A673 (cell line): ENCODE results near the gene OR1I1. TPM values are rescaled to one million over a fixed set of nuclear protein-coding genes. Genes with fewer than 3 reads are reported as not detected.

Source experiments
- BruUV-seq: library from RNA; stranded (reverse); fragments of 400-500 nt; replicated peaks from 2 replicates; lab custom pipeline; 2021; lab: Mats Ljungman, UMichigan
- CTCF ChIA-PET: fragments of 300-600 bp; sonication (Branson Sonifier 250); formaldehyde crosslinking; loops from one replicate; lab custom pipeline; 2022; ENCODE audit warnings: antibody characterized with exemption; lab: Charles Lee
- POLR2A ChIA-PET: fragments of 300-600 bp; sonication (Branson Sonifier 250); formaldehyde crosslinking; loops from one replicate; lab custom pipeline; 2022; ENCODE audit warnings: antibody characterized with exemption; ENCODE audit not compliant: low non-redundant PET; lab: Charles Lee
- DNase-seq: peaks from one replicate; pipeline ENCODE4 v3.0.0-alpha.2; 2015; ENCODE audit warnings: low spot score
- H3K27ac ChIP-seq: fragments of 200-600 bp; sonication (generic); 2 replicates; pipeline ENCODE4 v1.5.1; 2016; ENCODE audit warnings: mixed run types, low read depth, mild to moderate bottlenecking, mixed read lengths, antibody characterized with exemption, low read length; ENCODE audit not compliant: poor library complexity, severe bottlenecking
- H3K27me3 ChIP-seq: fragments of 200-600 bp; sonication (generic); replicated peaks from 2 replicates; pipeline ENCODE4 v1.6.1; 2017; ENCODE audit warnings: mixed run types, low read depth, mild to moderate bottlenecking, mixed read lengths, antibody characterized with exemption, low read length; ENCODE audit not compliant: insufficient read depth, poor library complexity
- H3K36me3 ChIP-seq: fragments of 200-600 bp; sonication (generic); 2 replicates; pipeline ENCODE4 v1.6.1; 2016; ENCODE audit warnings: mixed run types, mild to moderate bottlenecking, mixed read lengths, antibody characterized with exemption, low read length; ENCODE audit not compliant: insufficient read depth, poor library complexity, severe bottlenecking
- H3K4me1 ChIP-seq: fragments of 200-600 bp; sonication (generic); 2 replicates; pipeline ENCODE4 v1.6.1; 2017; ENCODE audit warnings: mixed run types, mild to moderate bottlenecking, mixed read lengths, antibody characterized with exemption, low read length; ENCODE audit not compliant: insufficient read depth, poor library complexity, severe bottlenecking
- H3K4me3 ChIP-seq: fragments of 200-600 bp; sonication (generic); 2 replicates; pipeline ENCODE4 v1.5.1; 2016; ENCODE audit warnings: low read depth, mixed run types, mild to moderate bottlenecking, mixed read lengths, low read length; ENCODE audit not compliant: poor library complexity, severe bottlenecking
- H3K9me3 ChIP-seq: fragments of 200-600 bp; sonication (generic); 2 replicates; pipeline ENCODE4 v1.6.1; 2016; ENCODE audit warnings: mixed run types, low read depth, mild to moderate bottlenecking, mixed read lengths, antibody characterized with exemption, low read length; ENCODE audit not compliant: poor library complexity, severe bottlenecking
- EZH2 ChIP-seq: fragments of 200-600 bp; sonication (generic); IDR thresholded peaks from 2 replicates; pipeline ENCODE4 v1.6.1; 2017; ENCODE audit warnings: borderline replicate concordance, low read depth, mild to moderate bottlenecking, mixed read lengths, antibody characterized with exemption, low read length; ENCODE audit not compliant: poor library complexity, severe bottlenecking
- intact Hi-C: fragments of 100-400 bp; cut with micrococcal nuclease; formaldehyde crosslinking; loops from one replicate; pipeline ENCODE4 v1.10.0; 2022; ENCODE audit not compliant: unreplicated experiment
- total RNA-seq: library from RNA; stranded (reverse); gene quantifications from 2 replicates; pipeline ENCODE4 v1.2.3, GENCODE V29; 2021
- TF ChIP-seq, protein P1 (sequence below): fragments of 300-800, 200-600 bp; sonication (generic); conservative IDR thresholded peaks from 2 replicates; pipeline ENCODE4 v1.5.1; 2017; ENCODE audit warnings: low read depth, mild to moderate bottlenecking, antibody characterized with exemption, low read length, moderate library complexity, mixed read lengths

OR1I1 gene
- total RNA-seq, 1 experiment from 2014 or later, result not detected

DNA sequence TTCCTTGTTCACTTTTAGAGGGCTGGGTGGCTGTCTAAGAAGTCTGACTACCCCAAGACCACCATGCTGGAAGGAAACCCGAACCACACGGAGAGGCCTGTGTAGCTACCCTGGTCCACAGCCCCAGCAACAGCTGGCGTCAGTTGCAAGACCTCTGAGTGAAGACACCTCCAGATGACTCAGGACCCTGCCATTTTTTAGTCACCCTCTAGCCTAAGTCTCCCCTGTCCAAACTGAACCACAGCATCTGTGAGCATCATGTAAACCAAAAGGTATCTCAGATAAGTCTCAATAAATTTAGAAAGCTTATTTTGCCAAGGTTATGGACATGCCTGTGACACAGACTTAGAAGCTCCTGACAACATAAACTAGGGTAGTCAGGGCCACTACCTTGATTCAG lies 23.0 kb downstream of the OR1I1 start:
- ChIA-PET CTCF (interaction anchor here (0.7 kb wide), 1 partner anchor 22 kb away, joined by 3 read pairs; no protein-coding TSS in a partner anchor), POLR2A (no interaction called here)
- no peak overlapping the region for H3K4me3 ChIP-seq
- H3K4me1 ChIP-seq, result peaks cover 8% of the 10 kb centered on the region
- no peaks in the 10 kb centered on the region for H3K27me3 ChIP-seq
- no peak for TF ChIP-seq EZH2
- DNase-seq, result no peak
- H3K36me3 ChIP-seq, result no peaks in the 10 kb centered on the region
- BruUV-seq, result no TSS peak
- intact Hi-C loops, result no loop called here
- peaks cover 12% of the 10 kb centered on the region for H3K9me3 ChIP-seq
- no peak overlapping the region for H3K27ac ChIP-seq

DNA sequence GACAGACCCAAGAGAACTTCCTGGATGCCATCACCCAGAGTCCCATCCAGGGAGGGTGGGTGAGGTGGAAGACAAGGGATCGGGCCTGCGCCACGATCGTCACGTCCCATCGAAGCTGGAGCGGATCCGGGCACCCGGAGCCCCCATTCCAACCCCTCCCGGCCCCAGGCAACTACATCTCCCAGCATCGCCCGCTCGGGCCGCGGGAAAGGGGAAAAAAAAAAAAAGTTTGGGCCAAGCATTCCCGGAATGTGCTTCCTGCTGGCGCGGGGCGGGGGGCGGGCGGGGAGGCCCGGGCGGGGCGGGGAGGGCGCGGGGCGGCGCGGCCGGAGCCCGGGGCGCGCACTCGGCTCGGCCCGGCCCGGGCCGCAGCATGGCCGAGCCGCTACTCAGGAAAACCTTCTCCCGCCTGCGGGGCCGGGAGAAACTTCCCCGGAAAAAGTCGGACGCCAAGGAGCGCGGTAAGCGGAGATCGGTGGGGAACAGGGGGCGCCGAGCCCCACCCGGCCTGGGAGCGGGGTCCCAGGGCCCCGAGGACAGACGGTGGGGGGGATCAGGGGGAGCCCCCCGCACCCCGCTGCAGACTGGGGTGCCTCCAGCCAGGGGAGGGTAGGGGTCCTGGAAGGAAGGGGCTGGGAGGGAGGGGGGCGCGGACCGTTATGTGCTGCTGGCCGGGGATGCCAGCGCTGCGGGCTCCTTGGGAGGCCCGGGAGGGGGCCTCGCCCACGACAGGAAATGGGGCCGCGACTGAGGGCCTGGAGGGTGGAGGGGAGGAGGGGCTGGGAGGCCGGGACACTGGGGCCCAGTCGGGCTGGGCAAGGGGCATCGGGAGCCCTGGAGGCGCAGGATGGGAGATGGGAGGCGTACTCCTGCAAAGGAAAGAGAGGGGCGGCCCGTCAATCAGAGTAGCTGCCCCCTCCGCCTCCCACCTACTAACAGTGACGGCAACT lies 25.3 kb downstream of the OR1I1 start, which contains the start of gene SYDE1:
TSS of gene SYDE1 (plus strand) at position 341 of the 950 bp plus-strand sequence. CDS start at position 374, 33 bp downstream.
- POLR2A ChIA-PET, result no interaction called here
- peaks cover 12% of the 10 kb centered on the region for H3K9me3 ChIP-seq
- H3K4me1 ChIP-seq, result peaks cover 8% of the 10 kb centered on the region
- intact Hi-C loops, result no loop called here
- BruUV-seq, result no TSS peak
- CTCF ChIA-PET, result no interaction called here
- H3K27ac ChIP-seq, result peak within 1 kb of the TSS; percentile 91
- H3K36me3 ChIP-seq, result peaks cover 17% of the 10 kb centered on the region
- H3K27me3 ChIP-seq, result no peaks in the 10 kb centered on the region
- TF ChIP-seq, protein P1, sequence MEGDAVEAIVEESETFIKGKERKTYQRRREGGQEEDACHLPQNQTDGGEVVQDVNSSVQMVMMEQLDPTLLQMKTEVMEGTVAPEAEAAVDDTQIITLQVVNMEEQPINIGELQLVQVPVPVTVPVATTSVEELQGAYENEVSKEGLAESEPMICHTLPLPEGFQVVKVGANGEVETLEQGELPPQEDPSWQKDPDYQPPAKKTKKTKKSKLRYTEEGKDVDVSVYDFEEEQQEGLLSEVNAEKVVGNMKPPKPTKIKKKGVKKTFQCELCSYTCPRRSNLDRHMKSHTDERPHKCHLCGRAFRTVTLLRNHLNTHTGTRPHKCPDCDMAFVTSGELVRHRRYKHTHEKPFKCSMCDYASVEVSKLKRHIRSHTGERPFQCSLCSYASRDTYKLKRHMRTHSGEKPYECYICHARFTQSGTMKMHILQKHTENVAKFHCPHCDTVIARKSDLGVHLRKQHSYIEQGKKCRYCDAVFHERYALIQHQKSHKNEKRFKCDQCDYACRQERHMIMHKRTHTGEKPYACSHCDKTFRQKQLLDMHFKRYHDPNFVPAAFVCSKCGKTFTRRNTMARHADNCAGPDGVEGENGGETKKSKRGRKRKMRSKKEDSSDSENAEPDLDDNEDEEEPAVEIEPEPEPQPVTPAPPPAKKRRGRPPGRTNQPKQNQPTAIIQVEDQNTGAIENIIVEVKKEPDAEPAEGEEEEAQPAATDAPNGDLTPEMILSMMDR, result no peak
- TF ChIP-seq EZH2, result no peak
- peak within 1 kb of the TSS; percentile 67 for H3K4me3 ChIP-seq
- peak; percentile 76 for DNase-seq

DNA sequence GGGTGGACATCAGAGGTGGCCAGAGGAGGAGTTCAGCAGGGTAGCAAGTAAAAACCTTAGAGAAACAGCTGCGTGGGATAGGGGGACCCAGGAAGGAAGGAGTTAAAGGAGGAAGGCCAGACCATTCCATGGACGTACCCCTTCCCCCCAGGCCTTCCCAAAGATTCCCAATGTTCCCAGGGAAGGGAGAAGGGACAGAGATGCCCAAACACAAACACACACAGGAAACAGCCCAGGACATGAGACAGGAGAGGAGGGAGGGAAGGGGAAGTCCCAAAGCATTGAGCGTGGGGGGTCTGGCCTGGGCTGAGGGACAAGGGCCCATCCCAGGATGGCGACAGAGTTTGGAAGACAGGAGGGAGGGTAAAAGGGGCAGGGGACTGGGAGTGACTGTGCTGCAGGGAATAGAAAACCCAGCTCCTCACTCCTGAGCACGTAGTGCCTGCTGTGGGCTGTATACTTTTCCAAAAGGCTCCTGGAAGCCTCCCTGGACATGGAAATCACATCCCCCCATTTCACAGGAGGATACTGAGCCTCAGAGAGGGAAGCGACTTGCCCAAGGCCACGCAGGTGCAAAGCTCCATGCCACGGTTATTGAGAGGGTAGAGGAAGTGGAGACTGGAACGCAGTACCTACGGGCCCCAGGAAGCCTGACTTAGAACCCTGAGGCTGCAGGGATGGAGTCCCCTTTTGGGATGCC lies 26.3 kb downstream of the OR1I1 start:
- intact Hi-C loops, result no loop called here
- TF ChIP-seq EZH2, result no peak
- TF ChIP-seq, protein P1, result no peak
- no peak for DNase-seq
- CTCF ChIA-PET, result no interaction called here
- Histone ChIP-seq H3K27ac (peak overlapping the region; percentile 91), H3K9me3 (peaks cover 8% of the 10 kb centered on the region), H3K36me3 (peaks cover 27% of the 10 kb centered on the region), H3K4me1 (peaks cover 8% of the 10 kb centered on the region), H3K27me3 (no peaks in the 10 kb centered on the region), H3K4me3 (peak overlapping the region; percentile 67)
- POLR2A ChIA-PET, result no interaction called here
- BruUV-seq, result no TSS peak
